ENCODE measurements around the gene RANGAP1.

DNA sequence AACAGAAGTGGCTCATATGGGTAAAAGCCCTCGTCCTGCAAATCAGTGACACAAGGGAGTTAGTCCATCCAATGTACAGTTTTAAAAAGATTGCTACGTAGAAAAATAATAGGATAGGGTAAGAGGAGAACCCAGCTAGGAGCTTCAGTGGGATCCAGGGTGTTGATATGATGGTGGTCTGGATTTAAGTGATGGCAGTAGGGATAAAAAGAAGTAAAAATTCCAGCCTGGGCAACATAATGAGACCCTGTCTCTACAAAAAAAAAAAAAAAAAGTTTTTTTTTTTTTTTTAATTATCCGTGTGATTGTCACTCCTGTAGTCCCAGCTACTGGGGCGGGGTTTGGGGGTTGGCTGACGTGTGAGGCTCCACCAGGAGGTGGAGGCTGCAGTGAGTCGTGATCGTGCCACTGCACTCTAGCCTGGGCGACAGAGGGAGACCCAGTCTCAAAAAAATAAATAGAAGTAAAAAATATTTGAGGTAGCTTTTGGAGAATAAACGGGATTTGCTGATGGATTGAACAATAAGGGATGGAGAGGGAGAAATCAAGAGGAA, 87.9 kb downstream of the RANGAP1 start:
- TF ChIP-seq, protein P1, sequence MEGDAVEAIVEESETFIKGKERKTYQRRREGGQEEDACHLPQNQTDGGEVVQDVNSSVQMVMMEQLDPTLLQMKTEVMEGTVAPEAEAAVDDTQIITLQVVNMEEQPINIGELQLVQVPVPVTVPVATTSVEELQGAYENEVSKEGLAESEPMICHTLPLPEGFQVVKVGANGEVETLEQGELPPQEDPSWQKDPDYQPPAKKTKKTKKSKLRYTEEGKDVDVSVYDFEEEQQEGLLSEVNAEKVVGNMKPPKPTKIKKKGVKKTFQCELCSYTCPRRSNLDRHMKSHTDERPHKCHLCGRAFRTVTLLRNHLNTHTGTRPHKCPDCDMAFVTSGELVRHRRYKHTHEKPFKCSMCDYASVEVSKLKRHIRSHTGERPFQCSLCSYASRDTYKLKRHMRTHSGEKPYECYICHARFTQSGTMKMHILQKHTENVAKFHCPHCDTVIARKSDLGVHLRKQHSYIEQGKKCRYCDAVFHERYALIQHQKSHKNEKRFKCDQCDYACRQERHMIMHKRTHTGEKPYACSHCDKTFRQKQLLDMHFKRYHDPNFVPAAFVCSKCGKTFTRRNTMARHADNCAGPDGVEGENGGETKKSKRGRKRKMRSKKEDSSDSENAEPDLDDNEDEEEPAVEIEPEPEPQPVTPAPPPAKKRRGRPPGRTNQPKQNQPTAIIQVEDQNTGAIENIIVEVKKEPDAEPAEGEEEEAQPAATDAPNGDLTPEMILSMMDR (conservative IDR thresholded peaks at IDR 0.05; ENCODE audit: low read length): no peak
- TF ChIP-seq EZH2phosphoT487 (IDR thresholded peaks at IDR 0.05; ENCODE audit: borderline replicate concordance): no peak
